Measurements from ENCODE around the gene NME7.

NME7 gene

GRCh38 chr1:169175461-169175860 lies 192.1 kb downstream of the NME7 start:
- DNase-seq (ENCODE audit: low read depth, low spot score) = no peak
- no peak overlapping the region for H3K27ac ChIP-seq

GRCh38 chr1:169163059-169163458 lies 204.5 kb downstream of the NME7 start:
- H3K27ac ChIP-seq = no peak overlapping the region
- no peak for DNase-seq (ENCODE audit: low read depth, low spot score)

- DNase-seq (ENCODE audit: low read depth, low spot score) = no peak
- peak overlapping the region; percentile 15 for H3K27ac ChIP-seq
Measured at GRCh38 chr1:169161496-169162194, 206.0 kb downstream of the NME7 start.

- peak overlapping the region; percentile 15 for H3K27ac ChIP-seq
- DNase-seq (ENCODE audit: low read depth, low spot score) = no peak
Measured at GRCh38 chr1:169160845-169161495, 206.6 kb downstream of the NME7 start.

- H3K27ac ChIP-seq = no peak overlapping the region
- no peak for DNase-seq (ENCODE audit: low read depth, low spot score)
Measured at GRCh38 chr1:169156580-169156979, 211.0 kb downstream of the NME7 start.

GRCh38 chr1:169155675-169156074 lies 211.9 kb downstream of the NME7 start:
- no peak for DNase-seq (ENCODE audit: low read depth, low spot score)
- no peak overlapping the region for H3K27ac ChIP-seq

- no peak for DNase-seq (ENCODE audit: low read depth, low spot score)
- H3K27ac ChIP-seq = no peak overlapping the region
Measured at GRCh38 chr1:169151338-169151837, 216.2 kb downstream of the NME7 start.

GRCh38 chr1:169150641-169151337 lies 216.8 kb downstream of the NME7 start:
- no peak for DNase-seq (ENCODE audit: low read depth, low spot score)
- H3K27ac ChIP-seq = no peak overlapping the region

GRCh38 chr1:169149555-169150286 lies 217.9 kb downstream of the NME7 start:
- DNase-seq (ENCODE audit: low read depth, low spot score) = no peak
- H3K27ac ChIP-seq = no peak overlapping the region

GRCh38 chr1:169148472-169149252 lies 218.9 kb downstream of the NME7 start:
- no peak overlapping the region for H3K27ac ChIP-seq
- DNase-seq (ENCODE audit: low read depth, low spot score) = no peak

GRCh38 chr1:169146576-169147214 lies 220.9 kb downstream of the NME7 start:
- no peak for DNase-seq (ENCODE audit: low read depth, low spot score)
- no peak overlapping the region for H3K27ac ChIP-seq

- H3K27ac ChIP-seq = no peak overlapping the region
- no peak for DNase-seq (ENCODE audit: low read depth, low spot score)
Measured at GRCh38 chr1:169144941-169145626, 222.5 kb downstream of the NME7 start.

- H3K27ac ChIP-seq = no peak overlapping the region
Measured at GRCh38 chr1:169143984-169144383, 223.6 kb downstream of the NME7 start.

GRCh38 chr1:169143346-169143745 lies 224.3 kb downstream of the NME7 start:
- DNase-seq (ENCODE audit: low read depth, low spot score) = no peak
- no peak overlapping the region for H3K27ac ChIP-seq

More at GRCh38 chr1:169143984-169144383, 223.6 kb downstream of the NME7 start:
- DNase-seq (ENCODE audit: low read depth, low spot score) = no peak

GRCh38 chr1:169142129-169142528 lies 225.5 kb downstream of the NME7 start:
- H3K27ac ChIP-seq = no peak overlapping the region
- no peak for DNase-seq (ENCODE audit: low read depth, low spot score)

GRCh38 chr1:169141356-169141755 lies 226.2 kb downstream of the NME7 start:
- H3K27ac ChIP-seq = no peak overlapping the region
- no peak for DNase-seq (ENCODE audit: low read depth, low spot score)

GRCh38 chr1:169138866-169139670 lies 228.5 kb downstream of the NME7 start:
- DNase-seq (ENCODE audit: low read depth, low spot score) = no peak
- no peak overlapping the region for H3K27ac ChIP-seq

GRCh38 chr1:169137357-169137756 lies 230.2 kb downstream of the NME7 start:
- DNase-seq (ENCODE audit: low read depth, low spot score) = no peak
- H3K27ac ChIP-seq = no peak overlapping the region

Data from epithelial cell of prostate (primary cell).